ENCODE results near the gene OGG1. TPM values are rescaled to one million over a fixed set of nuclear protein-coding genes. Genes with fewer than 3 reads are reported as not detected.

Gene OGG1
- total and polyA plus RNA-seq, 9 of the 15 experiments (the other 6 are each of a cell fraction or from before 2014, with no cell fraction given) = 6.6 to 33.0 (median 24.4) TPM

DNA sequence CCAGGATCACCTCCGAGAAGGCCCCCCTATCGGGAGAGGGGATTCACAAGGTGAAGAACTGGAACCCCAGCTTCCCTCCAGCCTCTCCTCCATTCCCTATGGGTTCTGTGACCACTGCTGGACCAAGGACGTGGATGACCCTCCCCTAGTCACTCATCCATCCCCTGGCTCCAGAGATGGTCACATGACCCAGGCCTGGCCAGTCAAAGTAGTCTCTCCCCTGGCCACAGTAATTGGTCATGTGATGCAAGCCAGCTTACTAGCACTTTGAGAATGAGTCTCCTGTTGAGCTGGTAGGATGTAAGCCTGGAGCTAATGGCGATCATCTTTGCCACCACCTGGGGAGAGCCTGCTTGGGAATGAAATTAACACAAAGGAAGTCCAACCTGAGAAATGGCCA is 16.1 kb downstream of the OGG1 start (continued):
- peak; percentile 80 for TF ChIP-seq CBFA2T2 (conservative IDR thresholded peaks at IDR 0.05)
- TF ChIP-seq, protein P1, sequence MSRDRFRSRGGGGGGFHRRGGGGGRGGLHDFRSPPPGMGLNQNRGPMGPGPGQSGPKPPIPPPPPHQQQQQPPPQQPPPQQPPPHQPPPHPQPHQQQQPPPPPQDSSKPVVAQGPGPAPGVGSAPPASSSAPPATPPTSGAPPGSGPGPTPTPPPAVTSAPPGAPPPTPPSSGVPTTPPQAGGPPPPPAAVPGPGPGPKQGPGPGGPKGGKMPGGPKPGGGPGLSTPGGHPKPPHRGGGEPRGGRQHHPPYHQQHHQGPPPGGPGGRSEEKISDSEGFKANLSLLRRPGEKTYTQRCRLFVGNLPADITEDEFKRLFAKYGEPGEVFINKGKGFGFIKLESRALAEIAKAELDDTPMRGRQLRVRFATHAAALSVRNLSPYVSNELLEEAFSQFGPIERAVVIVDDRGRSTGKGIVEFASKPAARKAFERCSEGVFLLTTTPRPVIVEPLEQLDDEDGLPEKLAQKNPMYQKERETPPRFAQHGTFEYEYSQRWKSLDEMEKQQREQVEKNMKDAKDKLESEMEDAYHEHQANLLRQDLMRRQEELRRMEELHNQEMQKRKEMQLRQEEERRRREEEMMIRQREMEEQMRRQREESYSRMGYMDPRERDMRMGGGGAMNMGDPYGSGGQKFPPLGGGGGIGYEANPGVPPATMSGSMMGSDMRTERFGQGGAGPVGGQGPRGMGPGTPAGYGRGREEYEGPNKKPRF (IDR thresholded peaks at IDR 0.05; ENCODE audit: low read depth, low read length) = no peak
- no peak for TF ChIP-seq HDAC3 (IDR thresholded peaks at IDR 0.05; ENCODE audit: borderline replicate concordance, partially characterized antibody)
- TF ChIP-seq ZNF668 (CRISPR knock-in tag; IDR thresholded peaks at IDR 0.05) = no peak
- no peak for TF ChIP-seq SMARCC2 (IDR thresholded peaks at IDR 0.05; ENCODE audit: low read depth)
- TF ChIP-seq ZNF224 (CRISPR knock-in tag; IDR thresholded peaks at IDR 0.05) = no peak
- no peak for TF ChIP-seq ZNF232 (CRISPR knock-in tag; IDR thresholded peaks at IDR 0.05)
- 0 out of 2 replicates have a peak, but pooled peaks have one; percentile 30 for TF ChIP-seq ZNF175 (CRISPR knock-in tag; IDR thresholded peaks at IDR 0.05; ENCODE audit: low read depth)
- no peak for TF ChIP-seq POLR3A (IDR thresholded peaks at IDR 0.05; ENCODE audit: borderline replicate concordance, extremely low read depth, insufficient read depth, insufficient read length)
- no peak for TF ChIP-seq POLR2G (IDR thresholded peaks at IDR 0.05; ENCODE audit: low read depth, low read length)
- TF ChIP-seq, protein P2, sequence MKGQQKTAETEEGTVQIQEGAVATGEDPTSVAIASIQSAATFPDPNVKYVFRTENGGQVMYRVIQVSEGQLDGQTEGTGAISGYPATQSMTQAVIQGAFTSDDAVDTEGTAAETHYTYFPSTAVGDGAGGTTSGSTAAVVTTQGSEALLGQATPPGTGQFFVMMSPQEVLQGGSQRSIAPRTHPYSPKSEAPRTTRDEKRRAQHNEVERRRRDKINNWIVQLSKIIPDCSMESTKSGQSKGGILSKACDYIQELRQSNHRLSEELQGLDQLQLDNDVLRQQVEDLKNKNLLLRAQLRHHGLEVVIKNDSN (CRISPR knock-in tag; IDR thresholded peaks at IDR 0.05) = peak; percentile 95
- no peak for TF ChIP-seq NONO (IDR thresholded peaks at IDR 0.05; ENCODE audit: low read depth in 2 of 2, low read length in 1 of 2)
- TF ChIP-seq XRCC4 (IDR thresholded peaks at IDR 0.05; ENCODE audit: extremely low read depth, insufficient read depth, insufficient read length) = no peak
- TF ChIP-seq, protein P3, sequence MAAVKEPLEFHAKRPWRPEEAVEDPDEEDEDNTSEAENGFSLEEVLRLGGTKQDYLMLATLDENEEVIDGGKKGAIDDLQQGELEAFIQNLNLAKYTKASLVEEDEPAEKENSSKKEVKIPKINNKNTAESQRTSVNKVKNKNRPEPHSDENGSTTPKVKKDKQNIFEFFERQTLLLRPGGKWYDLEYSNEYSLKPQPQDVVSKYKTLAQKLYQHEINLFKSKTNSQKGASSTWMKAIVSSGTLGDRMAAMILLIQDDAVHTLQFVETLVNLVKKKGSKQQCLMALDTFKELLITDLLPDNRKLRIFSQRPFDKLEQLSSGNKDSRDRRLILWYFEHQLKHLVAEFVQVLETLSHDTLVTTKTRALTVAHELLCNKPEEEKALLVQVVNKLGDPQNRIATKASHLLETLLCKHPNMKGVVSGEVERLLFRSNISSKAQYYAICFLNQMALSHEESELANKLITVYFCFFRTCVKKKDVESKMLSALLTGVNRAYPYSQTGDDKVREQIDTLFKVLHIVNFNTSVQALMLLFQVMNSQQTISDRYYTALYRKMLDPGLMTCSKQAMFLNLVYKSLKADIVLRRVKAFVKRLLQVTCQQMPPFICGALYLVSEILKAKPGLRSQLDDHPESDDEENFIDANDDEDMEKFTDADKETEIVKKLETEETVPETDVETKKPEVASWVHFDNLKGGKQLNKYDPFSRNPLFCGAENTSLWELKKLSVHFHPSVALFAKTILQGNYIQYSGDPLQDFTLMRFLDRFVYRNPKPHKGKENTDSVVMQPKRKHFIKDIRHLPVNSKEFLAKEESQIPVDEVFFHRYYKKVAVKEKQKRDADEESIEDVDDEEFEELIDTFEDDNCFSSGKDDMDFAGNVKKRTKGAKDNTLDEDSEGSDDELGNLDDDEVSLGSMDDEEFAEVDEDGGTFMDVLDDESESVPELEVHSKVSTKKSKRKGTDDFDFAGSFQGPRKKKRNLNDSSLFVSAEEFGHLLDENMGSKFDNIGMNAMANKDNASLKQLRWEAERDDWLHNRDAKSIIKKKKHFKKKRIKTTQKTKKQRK (IDR thresholded peaks at IDR 0.05; ENCODE audit: borderline replicate concordance, low read depth, low read length) = no peak
- TF ChIP-seq ETV5 (CRISPR knock-in tag; IDR thresholded peaks at IDR 0.05; ENCODE audit: low read depth) = no peak
- no peak for TF ChIP-seq RBM15 (IDR thresholded peaks at IDR 0.05; ENCODE audit: insufficient read depth, low read length)
- TF ChIP-seq MEIS2 (IDR thresholded peaks at IDR 0.05; ENCODE audit: partially characterized antibody) = no peak
- no peak for TF ChIP-seq BDP1 (IDR thresholded peaks at IDR 0.05; ENCODE audit: insufficient read depth, insufficient read length)
- TF ChIP-seq ZEB2 (IDR thresholded peaks at IDR 0.05) = no peak
- no peak for TF ChIP-seq SAP30 (IDR thresholded peaks at IDR 0.05; ENCODE audit: borderline replicate concordance, insufficient read depth, low read depth, low read length, poor library complexity, severe bottlenecking)
- TF ChIP-seq FUS (optimal IDR thresholded peaks at IDR 0.05; ENCODE audit: low read depth, low read length) = no peak
- 0 out of 2 replicates have a peak, but pooled peaks have one; percentile 8 for TF ChIP-seq ETV1 (tag; conservative IDR thresholded peaks at IDR 0.05; ENCODE audit: low read depth)
- TF ChIP-seq SIN3B (IDR thresholded peaks at IDR 0.05; ENCODE audit: low read depth) = no peak
